Measurements from ENCODE around the gene SMIM14.
"Not testable (repeated sequence)": the region's sequence is repeated elsewhere in the genome, so short reads cannot be mapped to it uniquely, and the experiment has no call there.

SMIM14 gene
- total RNA-seq: 15.0 to 46.5 (median 28.9) reads per million in 4 experiments

DNA sequence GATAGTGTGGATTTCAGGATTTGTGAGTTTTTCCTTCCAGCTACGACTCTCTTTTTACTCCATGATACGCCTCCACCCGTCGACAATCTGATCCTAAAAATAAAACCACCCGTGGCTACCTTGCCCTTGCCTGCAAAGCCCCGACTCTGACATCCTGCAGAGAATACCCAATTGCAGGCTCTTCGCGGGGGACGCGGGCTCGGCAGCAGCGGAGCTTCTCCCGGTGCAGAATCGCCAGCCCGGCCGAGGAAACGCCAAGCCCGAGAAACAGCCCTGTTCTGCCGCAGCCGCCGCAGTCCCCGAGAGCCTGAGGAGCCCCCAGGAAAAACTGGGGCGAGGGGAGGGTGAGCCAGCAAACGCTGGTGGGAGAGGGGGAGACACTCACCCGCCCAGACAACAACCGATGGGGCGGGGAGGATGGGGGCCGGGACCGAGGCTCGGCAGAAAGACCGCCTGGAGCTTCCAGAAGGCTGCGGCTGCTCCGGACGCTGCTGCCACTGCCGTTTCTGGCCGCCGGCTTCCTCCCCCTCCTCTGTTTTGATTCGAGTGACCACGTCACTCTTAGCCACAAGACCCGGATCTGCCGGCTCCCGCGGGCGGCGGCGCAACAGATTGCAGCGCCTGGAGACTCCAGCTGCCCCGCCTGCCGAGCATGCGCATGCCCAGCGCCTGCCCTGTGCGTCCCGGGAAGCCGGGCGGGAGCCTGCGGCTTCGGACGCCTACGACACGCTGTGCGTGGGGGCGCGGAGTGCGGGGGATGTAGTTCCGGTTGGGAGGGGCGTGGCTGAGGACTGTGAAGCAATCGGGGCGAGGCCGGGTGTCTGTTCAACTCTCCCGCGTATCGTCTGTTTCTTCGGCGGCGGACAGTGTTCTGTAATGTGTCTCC, at the start of gene SMIM14:
TSS of gene SMIM14 (minus strand) at position 512 of the 886 bp plus-strand sequence. CDS start 33,720 bp downstream, outside the sequence.
- peak; percentile 84 for DNase-seq

- no peak for DNase-seq
These were observed 48.3 kb upstream of the SMIM14 start for GRCh38 chr4:39687014-39687413.

DNA sequence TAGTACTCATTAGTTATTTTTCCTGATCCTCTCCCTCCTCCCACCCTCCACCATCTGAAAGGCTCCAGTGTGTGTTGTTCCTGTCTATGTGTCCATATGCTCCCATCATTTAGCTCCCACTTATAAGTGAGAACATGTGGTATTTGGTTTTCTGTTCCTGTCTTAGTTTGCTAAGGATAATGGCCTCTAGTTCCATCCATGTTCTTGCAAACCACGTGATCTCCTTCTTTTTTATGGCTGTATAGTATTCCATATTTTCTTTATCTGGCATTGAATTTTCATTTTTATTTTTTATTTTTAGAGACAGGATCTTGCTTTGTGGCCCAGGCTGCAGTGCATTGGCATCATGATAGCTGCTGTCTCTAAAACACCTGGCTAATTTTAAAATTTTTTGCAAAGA, 47.3 kb upstream of the SMIM14 start:
- DNase-seq: no peak

DNA sequence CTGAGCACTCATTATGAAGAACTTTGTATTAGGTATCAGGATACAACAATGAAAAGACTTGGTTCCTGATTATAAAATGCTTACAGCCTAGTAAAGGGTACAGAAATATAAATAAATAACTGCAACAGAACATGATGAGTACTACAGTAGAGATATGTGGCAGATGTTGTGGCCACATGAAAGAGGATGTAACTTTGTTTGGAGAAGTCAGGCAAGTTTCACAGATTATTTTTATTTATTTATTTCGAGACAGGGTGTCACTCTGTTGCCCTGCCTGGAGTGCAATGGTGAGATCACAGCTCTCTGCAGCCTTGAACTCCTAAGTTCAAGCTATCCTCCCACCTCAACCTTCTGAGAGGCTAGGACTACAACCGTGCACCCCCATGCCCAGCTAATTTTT, 43.5 kb upstream of the SMIM14 start:
- DNase-seq: no peak

- DNase-seq: not testable (repeated sequence)
These were observed 42.3 kb upstream of the SMIM14 start for GRCh38 chr4:39681003-39681402.

- DNase-seq: not testable (repeated sequence)
These were observed 37.0 kb upstream of the SMIM14 start for GRCh38 chr4:39675681-39676080.

DNA sequence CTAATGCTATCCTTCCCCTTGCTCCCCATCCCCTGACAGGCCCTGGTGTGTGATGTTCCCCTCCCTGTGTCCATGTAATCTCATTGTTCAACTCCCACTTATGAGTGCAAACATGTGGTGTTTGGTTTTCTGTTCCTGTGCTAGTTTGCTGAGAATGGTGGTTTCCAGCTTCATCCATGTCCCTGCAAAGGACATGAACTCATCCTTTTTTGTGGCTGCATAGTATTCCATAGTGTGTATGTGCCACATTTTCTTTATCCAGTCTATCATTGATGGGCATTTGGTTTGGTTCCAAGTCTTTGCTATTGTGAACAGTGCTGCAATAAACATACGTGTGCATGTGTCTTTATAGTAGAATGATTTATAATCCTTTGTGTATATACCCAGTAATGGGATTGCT, 31.6 kb upstream of the SMIM14 start:
- DNase-seq: not testable (repeated sequence)

DNA sequence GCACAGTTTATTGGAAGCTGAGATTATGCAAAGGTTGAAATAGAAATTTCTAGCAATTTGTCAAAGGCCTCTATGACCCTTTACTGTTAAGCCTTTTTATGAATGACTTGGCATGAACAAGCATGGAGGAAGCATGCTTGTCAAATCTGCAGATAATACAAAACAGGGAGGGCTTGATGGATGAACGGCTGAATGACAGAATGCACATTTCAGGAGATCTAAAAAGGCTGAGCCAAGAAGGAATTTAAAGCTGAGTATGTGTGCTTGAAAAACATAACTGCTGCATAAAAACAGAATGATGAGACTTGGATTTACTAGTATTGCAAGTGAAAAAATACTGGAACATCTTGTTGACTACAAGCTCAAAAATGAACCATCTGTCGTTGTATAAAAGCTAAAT, 30.2 kb upstream of the SMIM14 start:
- DNase-seq: no peak

DNA sequence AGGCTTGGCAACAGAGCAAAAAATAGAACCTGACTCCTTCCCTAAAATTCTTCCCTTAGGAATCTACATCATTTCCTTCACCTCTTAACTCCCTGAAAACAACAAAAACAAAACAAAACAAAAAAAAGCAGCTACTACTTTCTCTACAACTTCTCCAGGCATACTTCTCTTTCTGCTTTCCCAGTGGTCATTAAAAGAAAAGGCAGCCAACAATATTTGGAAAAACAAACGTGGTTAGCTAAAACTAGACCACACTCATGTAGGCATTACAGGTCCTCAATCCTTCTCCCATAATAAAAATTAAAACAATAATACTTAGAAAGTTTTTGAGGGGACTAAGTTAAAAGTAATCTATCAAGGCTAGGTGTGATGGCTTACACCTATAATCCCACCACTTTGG, 29.0 kb upstream of the SMIM14 start:
- DNase-seq: no peak

GRCh38 chr4:39664828-39665731, 26.4 kb upstream of the SMIM14 start:
- no peak for DNase-seq

GRCh38 chr4:39662683-39663082, 24.0 kb upstream of the SMIM14 start:
- no peak for DNase-seq

DNA sequence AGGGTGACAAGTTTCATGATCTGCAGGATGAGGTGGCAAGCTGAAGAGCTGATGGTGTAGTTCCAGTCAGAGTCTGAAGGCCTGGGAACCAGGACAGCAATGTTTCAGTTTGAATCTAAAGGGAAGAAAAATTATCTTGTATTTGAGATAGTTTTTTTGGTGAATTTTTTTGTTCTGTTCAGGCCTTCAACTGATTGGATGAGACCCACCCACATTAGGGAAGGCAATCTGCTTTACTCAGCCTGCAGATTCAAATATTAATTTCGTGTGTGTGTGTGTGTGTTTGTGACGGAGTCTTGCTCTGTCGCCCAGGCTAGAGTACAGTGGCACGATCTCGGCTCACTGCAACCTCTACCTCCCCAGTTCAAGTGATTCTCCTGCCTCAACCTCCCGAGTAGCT, 22.1 kb upstream of the SMIM14 start:
- DNase-seq: no peak

- DNase-seq: no peak
These were observed 21.4 kb upstream of the SMIM14 start for GRCh38 chr4:39660045-39660444.

DNA sequence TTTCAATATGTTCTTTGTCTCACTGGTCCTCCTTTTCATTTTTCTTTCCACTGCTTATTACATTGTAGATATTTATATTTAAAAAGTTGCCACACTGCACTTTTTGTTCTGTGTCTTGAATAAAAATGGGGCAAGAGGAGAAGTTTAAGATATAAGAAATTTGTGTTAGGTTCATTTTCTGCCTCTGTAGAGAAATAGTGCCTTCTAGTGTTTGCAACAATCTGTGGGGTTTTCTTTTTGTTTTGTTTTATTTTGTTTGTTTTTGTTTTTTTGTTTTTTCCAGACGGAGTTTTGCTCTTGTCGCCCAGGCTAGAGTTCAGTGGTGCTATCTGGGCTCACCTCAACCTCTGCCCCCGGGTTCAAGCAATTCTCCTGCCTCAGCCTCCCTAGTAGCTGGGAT, 20.1 kb upstream of the SMIM14 start:
- DNase-seq: no peak

DNA sequence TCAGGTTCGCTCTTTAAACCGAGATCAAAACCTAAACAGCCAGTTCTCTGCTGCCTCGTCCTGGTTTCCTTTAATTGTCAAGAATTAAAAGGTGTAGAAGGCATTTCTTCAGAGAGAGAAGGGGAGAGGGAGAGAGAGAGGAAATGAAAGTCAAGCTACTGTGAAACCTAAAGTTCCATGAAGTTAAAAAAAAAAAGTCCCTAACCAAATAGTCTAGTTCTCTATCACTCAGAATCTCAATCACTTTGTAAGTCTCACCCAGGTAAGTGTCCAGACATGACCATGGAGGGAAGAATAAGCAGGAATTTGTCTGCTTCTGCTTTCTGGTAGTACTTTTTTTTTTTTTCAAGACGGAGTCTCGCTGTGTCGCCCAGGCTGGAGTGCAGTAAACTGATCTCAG, 18.8 kb upstream of the SMIM14 start:
- no peak for DNase-seq

- not testable (repeated sequence) for DNase-seq
These were observed 18.0 kb upstream of the SMIM14 start for GRCh38 chr4:39656638-39657037.

DNA sequence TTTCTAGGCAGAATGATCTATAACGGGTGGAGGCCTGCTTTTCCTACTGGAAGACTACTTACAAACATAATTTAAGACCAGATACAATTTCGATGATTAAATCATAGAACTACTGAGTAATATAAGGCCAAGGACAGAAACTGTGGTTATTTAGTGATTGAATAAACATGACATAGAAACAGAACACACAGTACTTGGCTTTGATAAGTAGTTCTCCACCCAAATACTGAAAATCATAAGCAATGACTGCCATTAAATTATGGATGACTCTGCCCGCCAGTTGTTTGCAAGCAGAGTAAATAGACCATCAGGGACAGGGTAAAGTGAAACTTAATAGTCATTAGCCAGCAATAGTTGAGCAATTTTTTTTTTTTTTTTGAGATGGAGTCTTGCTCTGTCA, 17.2 kb upstream of the SMIM14 start:
- no peak for DNase-seq

- DNase-seq: no peak
These were observed 16.5 kb upstream of the SMIM14 start for GRCh38 chr4:39655211-39655610.

- DNase-seq: not testable (repeated sequence)
These were observed 12.9 kb upstream of the SMIM14 start for GRCh38 chr4:39651586-39651985.

GRCh38 chr4:39649639-39650265, 11.1 kb upstream of the SMIM14 start:
- DNase-seq: no peak

DNA sequence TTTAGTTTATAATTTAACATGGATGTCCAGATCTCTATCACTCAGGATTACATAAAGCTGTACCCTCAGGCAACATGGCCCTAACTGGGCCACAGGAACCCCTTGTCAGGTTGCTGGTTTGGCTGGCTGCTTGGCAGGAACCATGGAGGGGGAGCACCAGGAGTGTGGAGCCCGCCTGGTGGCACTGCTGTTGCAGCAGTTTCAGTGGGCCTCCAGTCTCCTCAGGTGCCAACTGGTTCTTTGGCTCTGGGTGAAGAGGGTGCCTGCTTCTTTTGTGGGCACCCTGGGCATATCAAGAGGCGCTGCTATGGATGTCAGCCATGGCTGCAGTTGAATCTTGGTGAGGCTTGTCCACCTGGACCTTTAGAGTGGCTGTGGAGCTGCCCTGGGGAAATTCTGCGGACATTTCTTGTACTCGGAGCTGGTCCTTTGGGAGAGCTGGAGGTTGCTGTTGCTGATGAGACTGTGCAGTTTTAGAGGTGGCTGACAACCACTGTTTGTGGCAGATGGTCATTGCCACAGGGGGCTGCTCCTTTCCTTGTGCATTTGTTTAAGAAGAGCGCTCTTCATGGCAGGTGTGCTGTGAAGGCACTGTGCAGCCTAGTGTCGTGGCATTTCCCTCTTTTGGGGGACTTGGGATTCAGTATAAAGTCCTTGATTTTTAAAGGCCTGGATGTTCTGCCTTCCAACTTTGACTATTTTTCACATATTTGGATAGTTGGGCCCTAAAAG, 10.3 kb upstream of the SMIM14 start:
- no peak for DNase-seq

GRCh38 chr4:39648213-39648612, 9.5 kb upstream of the SMIM14 start:
- DNase-seq: no peak

All from effector CD8-positive, alpha-beta T cell (primary cell).